Measurements from ENCODE around the gene RNASE4. TPM values are rescaled to one million over a fixed set of nuclear protein-coding genes. Genes with fewer than 3 reads are reported as not detected.
"Not testable (repeated sequence)": the region's sequence is repeated elsewhere in the genome, so short reads cannot be mapped to it uniquely, and the experiment has no call there.

The RNASE4 gene
- total RNA-seq, 1 experiment from 2014 or later = 0.48 TPM

- no peak overlapping the region for H3K27ac ChIP-seq (ENCODE audit: low read length)
- no peak for DNase-seq
- H3K9ac ChIP-seq (ENCODE audit: low read length) = no peak overlapping the region
- no peaks in the 10 kb centered on the region for H3K36me3 ChIP-seq (ENCODE audit: insufficient read depth, low read length)
- no peaks in the 10 kb centered on the region for H3K4me1 ChIP-seq (ENCODE audit: low read length)
- H3K9me3 ChIP-seq (ENCODE audit: low read length) = no peaks in the 10 kb centered on the region
- no peaks in the 10 kb centered on the region for H3K9me2 ChIP-seq (replicated peaks; ENCODE audit: insufficient read depth, low read length)
- H3K27me3 ChIP-seq (ENCODE audit: low read length) = no peaks in the 10 kb centered on the region
- H3K4me2 ChIP-seq (ENCODE audit: low read depth, low read length, poor library complexity, severe bottlenecking) = no peak overlapping the region
- H2AFZ ChIP-seq (ENCODE audit: low read length) = no peak overlapping the region
- H4K20me1 ChIP-seq (ENCODE audit: insufficient read depth, low read depth, low read length) = no peaks in the 10 kb centered on the region
- no peaks in the 10 kb centered on the region for H3K79me2 ChIP-seq (ENCODE audit: low read length)
- H3K4me3 ChIP-seq (ENCODE audit: low read length) = no peak overlapping the region
Observed at GRCh38 chr14:20656274-20656673, 28.1 kb upstream of the RNASE4 start.

DNA sequence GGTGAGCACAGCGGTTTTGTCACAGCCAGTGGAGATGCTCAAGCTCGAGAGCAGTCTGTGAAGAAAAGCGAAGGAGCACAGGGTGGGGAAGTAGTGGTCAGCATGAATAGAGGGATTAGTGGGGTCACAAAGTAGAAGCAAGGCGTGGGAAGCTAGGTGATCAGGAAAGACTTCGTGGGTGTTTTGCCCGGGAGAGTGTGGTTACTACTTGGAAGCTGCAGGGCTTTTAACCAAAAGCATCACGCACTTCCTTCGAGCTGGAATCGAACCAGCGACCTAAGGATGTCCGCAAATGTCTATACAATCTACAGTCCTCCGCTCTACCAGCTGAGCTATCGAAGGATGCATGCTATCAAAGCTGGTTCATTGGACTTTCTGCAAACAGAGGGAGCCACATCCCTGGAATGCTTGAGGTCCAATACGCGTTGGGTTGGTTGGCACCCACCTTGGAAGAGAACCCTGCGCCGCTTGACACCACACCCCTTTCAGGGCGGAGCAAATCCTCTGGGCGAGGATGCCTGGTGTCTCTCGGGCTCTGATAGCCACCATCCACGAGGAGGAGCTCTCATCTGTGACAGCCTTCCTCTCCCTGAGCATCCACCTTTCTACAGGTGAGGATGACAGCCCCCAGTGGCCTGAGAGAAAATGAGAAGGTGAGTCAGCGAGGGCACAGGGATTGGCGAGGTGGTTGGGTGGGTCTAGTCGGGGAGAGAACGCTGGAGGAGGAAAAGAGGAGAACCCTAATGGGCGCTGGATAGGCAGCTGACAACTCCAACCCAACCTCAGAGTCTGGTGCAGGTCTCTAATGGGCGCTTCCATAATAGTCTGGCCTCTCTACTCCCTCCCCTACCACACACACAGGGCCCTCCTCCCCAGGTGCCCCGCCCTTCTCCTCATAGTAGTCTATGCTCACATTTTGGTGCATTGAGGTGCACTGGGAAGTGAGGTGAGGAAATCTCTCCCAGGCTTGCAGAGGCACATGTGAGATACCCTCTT, 26.8 kb upstream of the RNASE4 start:
- H3K4me1 ChIP-seq (ENCODE audit: low read length) = no peaks in the 10 kb centered on the region
- no peak overlapping the region for H2AFZ ChIP-seq (ENCODE audit: low read length)
- H3K9ac ChIP-seq (ENCODE audit: low read length) = no peak overlapping the region
- H3K27ac ChIP-seq (ENCODE audit: low read length) = no peak overlapping the region
- no peaks in the 10 kb centered on the region for H3K9me3 ChIP-seq (ENCODE audit: low read length)
- no peak overlapping the region for H3K4me3 ChIP-seq (ENCODE audit: low read length)
- no peaks in the 10 kb centered on the region for H3K79me2 ChIP-seq (ENCODE audit: low read length)
- no peak overlapping the region for H3K4me2 ChIP-seq (ENCODE audit: low read depth, low read length, poor library complexity, severe bottlenecking)
- H3K27me3 ChIP-seq (ENCODE audit: low read length) = no peaks in the 10 kb centered on the region
- no peaks in the 10 kb centered on the region for H4K20me1 ChIP-seq (ENCODE audit: insufficient read depth, low read depth, low read length)
- DNase-seq = no peak
- H3K36me3 ChIP-seq (ENCODE audit: insufficient read depth, low read length) = no peaks in the 10 kb centered on the region
- H3K9me2 ChIP-seq (replicated peaks; ENCODE audit: insufficient read depth, low read length) = no peaks in the 10 kb centered on the region

- no peaks in the 10 kb centered on the region for H3K9me2 ChIP-seq (replicated peaks; ENCODE audit: insufficient read depth, low read length)
- H3K9me3 ChIP-seq (ENCODE audit: low read length) = no peaks in the 10 kb centered on the region
- DNase-seq = no peak
- H2AFZ ChIP-seq (ENCODE audit: low read length) = no peak overlapping the region
- H3K4me1 ChIP-seq (ENCODE audit: low read length) = no peaks in the 10 kb centered on the region
- H3K36me3 ChIP-seq (ENCODE audit: insufficient read depth, low read length) = no peaks in the 10 kb centered on the region
- H4K20me1 ChIP-seq (ENCODE audit: insufficient read depth, low read depth, low read length) = no peaks in the 10 kb centered on the region
- H3K9ac ChIP-seq (ENCODE audit: low read length) = no peak overlapping the region
- H3K27me3 ChIP-seq (ENCODE audit: low read length) = no peaks in the 10 kb centered on the region
- H3K4me3 ChIP-seq (ENCODE audit: low read length) = no peak overlapping the region
- H3K79me2 ChIP-seq (ENCODE audit: low read length) = no peaks in the 10 kb centered on the region
- no peak overlapping the region for H3K4me2 ChIP-seq (ENCODE audit: low read depth, low read length, poor library complexity, severe bottlenecking)
- no peak overlapping the region for H3K27ac ChIP-seq (ENCODE audit: low read length)
Observed at GRCh38 chr14:20658246-20658645, 26.1 kb upstream of the RNASE4 start.

DNA sequence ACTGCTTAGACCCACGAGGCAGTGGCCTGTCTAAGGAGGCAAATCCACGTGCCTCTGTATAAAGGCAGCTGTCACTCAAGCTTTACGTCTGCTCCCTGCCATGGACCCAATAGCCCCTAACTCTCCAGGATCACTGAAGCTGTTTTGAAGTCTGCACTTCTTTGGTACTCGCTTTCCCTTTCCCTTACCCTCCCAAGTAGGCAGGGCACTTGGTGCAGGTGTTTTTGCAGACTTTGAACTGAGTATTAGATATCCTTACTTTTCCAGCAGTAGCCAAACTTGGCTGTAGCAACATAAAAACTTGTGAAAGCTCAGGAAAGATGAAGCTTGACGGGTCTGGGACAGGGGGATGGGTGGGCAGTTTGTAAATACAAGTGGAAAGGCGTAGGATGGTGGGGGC, 25.0 kb upstream of the RNASE4 start:
- H3K4me2 ChIP-seq (ENCODE audit: low read depth, low read length, poor library complexity, severe bottlenecking) = no peak overlapping the region
- no peaks in the 10 kb centered on the region for H3K4me1 ChIP-seq (ENCODE audit: low read length)
- no peak overlapping the region for H2AFZ ChIP-seq (ENCODE audit: low read length)
- H3K4me3 ChIP-seq (ENCODE audit: low read length) = no peak overlapping the region
- H4K20me1 ChIP-seq (ENCODE audit: insufficient read depth, low read depth, low read length) = no peaks in the 10 kb centered on the region
- H3K9ac ChIP-seq (ENCODE audit: low read length) = no peak overlapping the region
- H3K9me2 ChIP-seq (replicated peaks; ENCODE audit: insufficient read depth, low read length) = no peaks in the 10 kb centered on the region
- no peaks in the 10 kb centered on the region for H3K27me3 ChIP-seq (ENCODE audit: low read length)
- H3K79me2 ChIP-seq (ENCODE audit: low read length) = no peaks in the 10 kb centered on the region
- H3K36me3 ChIP-seq (ENCODE audit: insufficient read depth, low read length) = no peaks in the 10 kb centered on the region
- no peaks in the 10 kb centered on the region for H3K9me3 ChIP-seq (ENCODE audit: low read length)
- H3K27ac ChIP-seq (ENCODE audit: low read length) = no peak overlapping the region
- DNase-seq = no peak

DNA sequence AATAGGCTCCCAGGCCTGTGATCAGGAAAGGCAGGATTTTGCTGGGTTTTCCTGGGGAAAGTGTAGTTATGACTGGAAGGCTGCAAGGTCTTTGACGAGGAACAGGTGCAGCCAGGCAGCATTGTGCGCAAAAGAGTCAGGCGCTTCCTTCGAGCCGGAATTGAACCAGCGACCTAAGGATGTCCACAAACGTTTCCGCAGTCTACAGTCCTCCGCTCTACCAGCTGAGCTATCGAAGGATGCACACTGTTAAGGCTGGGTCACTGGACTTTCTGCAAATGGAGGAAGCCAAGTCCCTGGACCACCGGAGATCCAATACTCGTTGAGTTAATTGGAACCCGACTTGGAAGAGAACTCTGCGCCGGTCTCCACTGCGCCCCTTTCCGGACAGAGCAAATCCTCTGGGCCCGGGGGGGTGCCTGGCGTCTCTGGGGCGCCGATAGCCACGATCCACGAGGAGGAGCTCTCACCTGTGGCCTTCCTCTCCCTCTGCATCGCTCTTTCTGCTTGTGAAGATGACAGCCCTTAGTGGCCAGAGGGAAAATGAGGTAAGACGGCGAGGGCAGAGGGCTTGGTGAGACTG, 24.5 kb upstream of the RNASE4 start:
- Histone ChIP-seq H3K4me1 (ENCODE audit: low read length) (no peaks in the 10 kb centered on the region), H3K4me2 (ENCODE audit: low read depth, low read length, poor library complexity, severe bottlenecking) (no peak overlapping the region), H3K9me2 (replicated peaks; ENCODE audit: insufficient read depth, low read length) (no peaks in the 10 kb centered on the region), H2AFZ (ENCODE audit: low read length) (no peak overlapping the region), H3K36me3 (ENCODE audit: insufficient read depth, low read length) (no peaks in the 10 kb centered on the region), H3K27me3 (ENCODE audit: low read length) (no peaks in the 10 kb centered on the region), H3K4me3 (ENCODE audit: low read length) (no peak overlapping the region), H3K79me2 (ENCODE audit: low read length) (no peaks in the 10 kb centered on the region), H3K9ac (ENCODE audit: low read length) (no peak overlapping the region), H3K9me3 (ENCODE audit: low read length) (no peaks in the 10 kb centered on the region), H3K27ac (ENCODE audit: low read length) (no peak overlapping the region), H4K20me1 (ENCODE audit: insufficient read depth, low read depth, low read length) (no peaks in the 10 kb centered on the region)
- DNase-seq = no peak

DNA sequence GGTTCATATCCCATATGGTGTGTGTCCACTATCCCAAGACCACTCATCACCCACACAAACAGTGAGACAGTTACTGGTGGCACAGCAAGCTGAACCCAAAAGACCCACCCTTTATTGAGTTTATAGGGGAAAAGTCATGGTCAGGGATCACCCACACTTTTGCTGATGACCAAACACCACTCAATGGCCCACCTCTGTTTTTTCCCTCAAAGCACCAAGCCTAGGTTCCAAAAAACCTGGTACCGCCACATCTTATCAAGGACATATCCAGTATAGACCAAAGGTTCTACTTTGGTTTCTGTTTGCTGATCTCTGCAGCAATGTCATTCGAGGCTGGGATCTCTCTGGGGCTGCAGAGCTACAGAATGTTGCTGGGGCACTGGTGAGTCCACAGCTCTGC, 23.2 kb upstream of the RNASE4 start:
- H3K27me3 ChIP-seq (ENCODE audit: low read length) = no peaks in the 10 kb centered on the region
- H3K9me2 ChIP-seq (replicated peaks; ENCODE audit: insufficient read depth, low read length) = no peaks in the 10 kb centered on the region
- DNase-seq = no peak
- H3K79me2 ChIP-seq (ENCODE audit: low read length) = no peaks in the 10 kb centered on the region
- H2AFZ ChIP-seq (ENCODE audit: low read length) = no peak overlapping the region
- no peaks in the 10 kb centered on the region for H3K9me3 ChIP-seq (ENCODE audit: low read length)
- H4K20me1 ChIP-seq (ENCODE audit: insufficient read depth, low read depth, low read length) = no peaks in the 10 kb centered on the region
- no peak overlapping the region for H3K9ac ChIP-seq (ENCODE audit: low read length)
- no peaks in the 10 kb centered on the region for H3K4me1 ChIP-seq (ENCODE audit: low read length)
- H3K36me3 ChIP-seq (ENCODE audit: insufficient read depth, low read length) = no peaks in the 10 kb centered on the region
- no peak overlapping the region for H3K4me3 ChIP-seq (ENCODE audit: low read length)
- no peak overlapping the region for H3K27ac ChIP-seq (ENCODE audit: low read length)
- H3K4me2 ChIP-seq (ENCODE audit: low read depth, low read length, poor library complexity, severe bottlenecking) = no peak overlapping the region

- peak; percentile 87 for DNase-seq
- no peak overlapping the region for H3K4me3 ChIP-seq (ENCODE audit: low read length)
- H3K9ac ChIP-seq (ENCODE audit: low read length) = no peak overlapping the region
- no peaks in the 10 kb centered on the region for H3K9me3 ChIP-seq (ENCODE audit: low read length)
- H4K20me1 ChIP-seq (ENCODE audit: insufficient read depth, low read depth, low read length) = no peaks in the 10 kb centered on the region
- H3K27me3 ChIP-seq (ENCODE audit: low read length) = no peaks in the 10 kb centered on the region
- H3K27ac ChIP-seq (ENCODE audit: low read length) = no peak overlapping the region
- no peak overlapping the region for H2AFZ ChIP-seq (ENCODE audit: low read length)
- no peaks in the 10 kb centered on the region for H3K79me2 ChIP-seq (ENCODE audit: low read length)
- 0 out of 2 replicates have a peak, but pooled peaks cover 3% of the 10 kb centered on the region for H3K4me1 ChIP-seq (ENCODE audit: low read length)
- H3K4me2 ChIP-seq (ENCODE audit: low read depth, low read length, poor library complexity, severe bottlenecking) = no peak overlapping the region
- H3K9me2 ChIP-seq (replicated peaks; ENCODE audit: insufficient read depth, low read length) = no peaks in the 10 kb centered on the region
- no peaks in the 10 kb centered on the region for H3K36me3 ChIP-seq (ENCODE audit: insufficient read depth, low read length)
Observed at GRCh38 chr14:20662968-20663732, 21.2 kb upstream of the RNASE4 start.

GRCh38 chr14:20666400-20666961, 17.9 kb upstream of the RNASE4 start:
- H3K9ac ChIP-seq (ENCODE audit: low read length) = peak overlapping the region; percentile 41
- H3K27ac ChIP-seq (ENCODE audit: low read length) = not testable (repeated sequence)

More at GRCh38 chr14:20666400-20666961, 17.9 kb upstream of the RNASE4 start:
- DNase-seq = peak; percentile 53
- peak overlapping the region; percentile 41 for H3K4me2 ChIP-seq (ENCODE audit: low read depth, low read length, poor library complexity, severe bottlenecking)
- peak overlapping the region; percentile 37; the same call in 1 of the 2 replicates for H3K4me3 ChIP-seq (ENCODE audit: low read length)
- not testable (repeated sequence) for H2AFZ ChIP-seq (ENCODE audit: low read length); H3K9me2 ChIP-seq (replicated peaks; ENCODE audit: insufficient read depth, low read length); H3K4me1 ChIP-seq (ENCODE audit: low read length); H4K20me1 ChIP-seq (ENCODE audit: insufficient read depth, low read depth, low read length); H3K27me3 ChIP-seq (ENCODE audit: low read length); H3K9me3 ChIP-seq (ENCODE audit: low read length); H3K36me3 ChIP-seq (ENCODE audit: insufficient read depth, low read length); H3K79me2 ChIP-seq (ENCODE audit: low read length)
